Measurements from ENCODE around the gene THEM4.

DNA sequence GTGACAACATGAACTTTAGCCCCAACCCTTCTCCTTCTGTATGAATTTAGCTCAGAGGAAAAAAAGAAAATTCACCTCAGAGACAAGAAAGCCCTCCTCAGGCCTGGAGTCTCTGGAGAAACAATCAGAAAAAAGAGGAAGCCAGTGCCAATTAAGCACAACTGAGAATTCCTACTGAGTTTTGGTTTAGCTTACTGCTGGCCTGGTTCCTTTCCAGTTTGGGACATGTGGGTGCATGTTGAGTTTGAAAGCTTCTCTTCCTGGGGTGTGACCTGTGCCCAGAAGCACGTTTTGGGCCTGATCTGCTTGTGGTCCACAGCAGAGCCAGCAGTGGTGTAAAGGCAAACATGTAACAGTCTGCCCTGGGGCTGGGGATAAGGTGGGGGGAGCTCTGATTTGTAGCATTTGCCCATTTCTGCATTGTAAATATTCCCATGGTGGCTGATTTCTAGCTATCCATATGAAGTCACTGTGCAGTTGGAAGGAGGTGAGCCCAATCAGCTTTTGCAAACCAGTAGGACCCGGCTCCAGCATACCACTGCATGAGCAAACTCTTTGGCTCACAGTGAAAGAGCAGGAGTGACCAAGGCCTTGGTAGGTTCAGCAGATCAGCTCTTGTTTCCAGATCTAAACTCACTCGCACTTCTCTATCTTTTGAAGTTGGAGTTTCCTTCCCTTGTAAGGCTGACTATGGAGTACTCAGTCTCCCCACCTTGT is 51.1 kb downstream of the THEM4 start:
- no peak for TF ChIP-seq ESRRG (CRISPR knock-in tag; IDR thresholded peaks at IDR 0.05)
- TF ChIP-seq ZC3H10 (CRISPR knock-in tag; IDR thresholded peaks at IDR 0.05) = no peak
- TF ChIP-seq ZNF565 (CRISPR knock-in tag; conservative IDR thresholded peaks at IDR 0.05; ENCODE audit: low read depth) = no peak
- TF ChIP-seq ZNF70 (CRISPR knock-in tag; IDR thresholded peaks at IDR 0.05) = no peak
- TF ChIP-seq, protein P1, sequence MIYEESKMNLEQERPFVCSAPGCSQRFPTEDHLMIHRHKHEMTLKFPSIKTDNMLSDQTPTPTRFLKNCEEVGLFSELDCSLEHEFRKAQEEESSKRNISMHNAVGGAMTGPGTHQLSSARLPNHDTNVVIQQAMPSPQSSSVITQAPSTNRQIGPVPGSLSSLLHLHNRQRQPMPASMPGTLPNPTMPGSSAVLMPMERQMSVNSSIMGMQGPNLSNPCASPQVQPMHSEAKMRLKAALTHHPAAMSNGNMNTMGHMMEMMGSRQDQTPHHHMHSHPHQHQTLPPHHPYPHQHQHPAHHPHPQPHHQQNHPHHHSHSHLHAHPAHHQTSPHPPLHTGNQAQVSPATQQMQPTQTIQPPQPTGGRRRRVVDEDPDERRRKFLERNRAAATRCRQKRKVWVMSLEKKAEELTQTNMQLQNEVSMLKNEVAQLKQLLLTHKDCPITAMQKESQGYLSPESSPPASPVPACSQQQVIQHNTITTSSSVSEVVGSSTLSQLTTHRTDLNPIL (CRISPR knock-in tag; IDR thresholded peaks at IDR 0.05; ENCODE audit: low read depth) = no peak
- TF ChIP-seq, protein P2, sequence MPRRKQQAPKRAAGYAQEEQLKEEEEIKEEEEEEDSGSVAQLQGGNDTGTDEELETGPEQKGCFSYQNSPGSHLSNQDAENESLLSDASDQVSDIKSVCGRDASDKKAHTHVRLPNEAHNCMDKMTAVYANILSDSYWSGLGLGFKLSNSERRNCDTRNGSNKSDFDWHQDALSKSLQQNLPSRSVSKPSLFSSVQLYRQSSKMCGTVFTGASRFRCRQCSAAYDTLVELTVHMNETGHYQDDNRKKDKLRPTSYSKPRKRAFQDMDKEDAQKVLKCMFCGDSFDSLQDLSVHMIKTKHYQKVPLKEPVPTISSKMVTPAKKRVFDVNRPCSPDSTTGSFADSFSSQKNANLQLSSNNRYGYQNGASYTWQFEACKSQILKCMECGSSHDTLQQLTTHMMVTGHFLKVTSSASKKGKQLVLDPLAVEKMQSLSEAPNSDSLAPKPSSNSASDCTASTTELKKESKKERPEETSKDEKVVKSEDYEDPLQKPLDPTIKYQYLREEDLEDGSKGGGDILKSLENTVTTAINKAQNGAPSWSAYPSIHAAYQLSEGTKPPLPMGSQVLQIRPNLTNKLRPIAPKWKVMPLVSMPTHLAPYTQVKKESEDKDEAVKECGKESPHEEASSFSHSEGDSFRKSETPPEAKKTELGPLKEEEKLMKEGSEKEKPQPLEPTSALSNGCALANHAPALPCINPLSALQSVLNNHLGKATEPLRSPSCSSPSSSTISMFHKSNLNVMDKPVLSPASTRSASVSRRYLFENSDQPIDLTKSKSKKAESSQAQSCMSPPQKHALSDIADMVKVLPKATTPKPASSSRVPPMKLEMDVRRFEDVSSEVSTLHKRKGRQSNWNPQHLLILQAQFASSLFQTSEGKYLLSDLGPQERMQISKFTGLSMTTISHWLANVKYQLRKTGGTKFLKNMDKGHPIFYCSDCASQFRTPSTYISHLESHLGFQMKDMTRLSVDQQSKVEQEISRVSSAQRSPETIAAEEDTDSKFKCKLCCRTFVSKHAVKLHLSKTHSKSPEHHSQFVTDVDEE (CRISPR knock-in tag; IDR thresholded peaks at IDR 0.05) = no peak
- no peak for TF ChIP-seq BACH2 (CRISPR knock-in tag; IDR thresholded peaks at IDR 0.05; ENCODE audit: borderline replicate concordance)
- TF ChIP-seq ZNF8 (CRISPR knock-in tag; IDR thresholded peaks at IDR 0.05) = no peak
- no peak for TF ChIP-seq ARNTL (CRISPR knock-in tag; IDR thresholded peaks at IDR 0.05; ENCODE audit: borderline replicate concordance, low read depth)
- TF ChIP-seq, protein P3, sequence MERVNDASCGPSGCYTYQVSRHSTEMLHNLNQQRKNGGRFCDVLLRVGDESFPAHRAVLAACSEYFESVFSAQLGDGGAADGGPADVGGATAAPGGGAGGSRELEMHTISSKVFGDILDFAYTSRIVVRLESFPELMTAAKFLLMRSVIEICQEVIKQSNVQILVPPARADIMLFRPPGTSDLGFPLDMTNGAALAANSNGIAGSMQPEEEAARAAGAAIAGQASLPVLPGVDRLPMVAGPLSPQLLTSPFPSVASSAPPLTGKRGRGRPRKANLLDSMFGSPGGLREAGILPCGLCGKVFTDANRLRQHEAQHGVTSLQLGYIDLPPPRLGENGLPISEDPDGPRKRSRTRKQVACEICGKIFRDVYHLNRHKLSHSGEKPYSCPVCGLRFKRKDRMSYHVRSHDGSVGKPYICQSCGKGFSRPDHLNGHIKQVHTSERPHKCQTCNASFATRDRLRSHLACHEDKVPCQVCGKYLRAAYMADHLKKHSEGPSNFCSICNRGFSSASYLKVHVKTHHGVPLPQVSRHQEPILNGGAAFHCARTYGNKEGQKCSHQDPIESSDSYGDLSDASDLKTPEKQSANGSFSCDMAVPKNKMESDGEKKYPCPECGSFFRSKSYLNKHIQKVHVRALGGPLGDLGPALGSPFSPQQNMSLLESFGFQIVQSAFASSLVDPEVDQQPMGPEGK (CRISPR knock-in tag; IDR thresholded peaks at IDR 0.05; ENCODE audit: borderline replicate concordance) = no peak
- no peak for TF ChIP-seq CSRNP3 (CRISPR knock-in tag; IDR thresholded peaks at IDR 0.05)
- no peak for TF ChIP-seq CSDC2 (CRISPR knock-in tag; IDR thresholded peaks at IDR 0.05)
- no peak for TF ChIP-seq TCF4 (CRISPR knock-in tag; IDR thresholded peaks at IDR 0.05; ENCODE audit: borderline replicate concordance)
